Effector memory CD4-positive, alpha-beta T cell (primary cell): ENCODE data around the gene CBY2.

ENCODE experiments used
- DNase-seq, 3 donors: peaks; one replicate each; pipeline ENCODE4 v3.0.0-alpha.2; 2020
- H3K27ac ChIP-seq: 2 replicates; pipeline ENCODE4 v1.7.0; 2013; ENCODE audit warnings: mild to moderate bottlenecking, low read length, moderate library complexity; ENCODE audit not compliant: insufficient read depth, poor library complexity, severe bottlenecking
- H3K27me3 ChIP-seq: replicated peaks from 2 replicates; pipeline ENCODE4 v1.7.0; 2013; ENCODE audit warnings: mild to moderate bottlenecking, low read length; ENCODE audit not compliant: insufficient read depth, control insufficient read depth, poor library complexity, severe bottlenecking
- H3K36me3 ChIP-seq: 2 replicates; pipeline ENCODE4 v1.7.0; 2013; ENCODE audit warnings: mild to moderate bottlenecking, low read length, moderate library complexity; ENCODE audit not compliant: control insufficient read depth, insufficient read depth
- H3K4me1 ChIP-seq: 2 replicates; pipeline ENCODE4 v1.7.0; 2013; ENCODE audit warnings: low read length, mild to moderate bottlenecking; ENCODE audit not compliant: control insufficient read depth, insufficient read depth, poor library complexity, severe bottlenecking
- H3K4me3 ChIP-seq: 2 replicates; pipeline ENCODE4 v1.7.0; 2013; ENCODE audit warnings: low read length, low read depth, mild to moderate bottlenecking; ENCODE audit not compliant: insufficient read depth, poor library complexity, severe bottlenecking
- H3K9me3 ChIP-seq: 2 replicates; pipeline ENCODE4 v1.7.0; 2013; ENCODE audit warnings: mild to moderate bottlenecking, low read length, moderate library complexity; ENCODE audit not compliant: control insufficient read depth

CBY2 gene

DNA sequence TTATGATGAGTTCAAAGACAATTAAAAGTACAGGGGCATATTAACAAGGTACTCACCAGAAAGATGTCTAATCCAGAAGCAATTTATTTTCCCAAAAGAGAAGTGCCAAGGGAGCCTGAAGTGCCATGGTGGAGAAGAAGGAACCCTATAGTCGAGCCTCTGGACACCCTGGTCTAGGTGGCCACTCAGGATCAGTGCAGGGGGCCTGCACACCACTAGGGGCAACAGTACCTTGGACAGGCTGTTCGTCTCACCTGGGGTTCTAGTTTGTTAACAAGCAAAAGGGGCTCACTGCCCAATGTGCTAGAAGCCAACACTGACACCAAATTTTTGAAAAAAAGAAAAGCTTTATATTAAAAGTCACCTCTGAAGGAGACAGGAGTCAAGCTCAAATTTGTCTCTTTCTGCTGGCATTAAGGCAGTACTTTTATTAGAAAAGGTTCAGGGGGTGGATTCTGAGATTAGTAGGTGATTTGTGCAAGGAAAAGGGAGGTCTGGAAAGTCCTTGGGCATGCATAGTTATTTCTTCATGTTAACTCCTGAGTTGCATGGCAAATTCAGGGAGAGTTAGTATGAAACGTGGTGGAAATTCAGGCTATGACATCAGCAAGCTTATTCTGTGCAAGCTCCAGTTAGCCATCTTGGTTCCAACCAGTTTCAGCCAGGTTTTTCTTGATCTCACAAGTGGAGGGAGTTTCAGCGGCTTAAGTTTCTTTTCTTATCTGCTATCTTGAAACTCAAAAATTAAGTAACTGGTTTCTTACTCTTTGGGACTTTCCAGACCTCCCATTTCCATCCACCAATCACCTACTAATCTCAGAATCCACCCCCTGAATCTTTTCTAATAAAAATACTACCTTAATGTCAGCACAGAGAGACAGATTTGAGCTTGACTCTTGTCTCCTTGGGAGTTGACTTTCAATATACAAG is 884 bp upstream of the CBY2 start:
- Histone ChIP-seq H3K27me3 (no peaks in the 10 kb centered on the region), H3K4me3 (no peak overlapping the region), H3K36me3 (no peaks in the 10 kb centered on the region), H3K4me1 (no peaks in the 10 kb centered on the region), H3K9me3 (no peaks in the 10 kb centered on the region), H3K27ac (no peak overlapping the region)
- no peak for DNase-seq

DNA sequence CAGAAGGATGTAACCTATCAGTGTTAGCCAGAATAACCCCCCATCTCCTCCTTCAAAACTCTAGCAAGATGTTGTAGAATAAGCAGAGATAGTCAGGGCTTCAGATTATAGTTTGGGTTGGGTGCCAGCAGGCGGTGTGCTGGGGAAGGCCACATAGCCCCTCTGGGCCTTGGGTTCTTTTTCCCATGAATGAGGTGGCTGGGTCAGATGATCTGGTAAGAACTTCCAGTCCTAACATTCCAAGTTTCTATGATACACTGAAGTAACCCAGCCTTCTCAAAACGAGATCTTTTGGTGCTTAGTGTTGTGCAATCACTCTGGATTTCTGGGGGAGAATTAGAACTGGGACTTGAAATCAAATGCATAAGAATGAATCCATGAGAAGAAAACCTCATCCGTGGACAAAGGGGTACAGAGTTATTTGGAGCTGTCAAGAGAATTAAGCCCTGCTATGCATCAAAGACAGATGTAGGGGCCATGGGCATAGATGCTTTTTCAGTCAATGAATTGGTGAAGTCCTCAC is 810 bp downstream of the CBY2 start:
- H3K36me3 ChIP-seq: no peaks in the 10 kb centered on the region
- no peak overlapping the region for H3K4me3 ChIP-seq

DNA sequence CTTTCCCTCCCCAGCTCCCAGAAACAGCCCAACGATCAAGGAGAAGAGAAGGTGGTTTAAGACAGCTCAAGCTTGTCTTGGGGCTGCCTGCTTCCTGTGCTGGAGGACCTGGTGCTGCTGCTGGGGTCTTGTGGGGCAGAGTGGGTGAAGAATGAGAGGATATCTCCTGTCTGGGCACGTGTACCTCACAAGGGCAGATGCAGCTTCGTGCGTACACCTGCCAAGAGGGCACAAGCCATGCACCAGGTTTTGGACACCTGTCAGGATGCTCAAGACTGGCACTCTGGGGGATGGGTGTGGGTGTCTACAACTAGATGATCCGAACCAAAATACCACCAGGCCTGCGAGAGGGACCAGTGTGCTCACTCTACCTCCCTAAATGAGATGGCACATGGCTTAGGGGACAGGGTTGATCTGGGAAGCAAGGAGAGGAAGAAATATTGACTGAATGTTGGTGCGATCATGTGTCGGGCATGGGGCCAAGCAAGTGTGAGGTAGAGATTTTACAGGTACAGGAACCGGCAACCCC is 2.2 kb downstream of the CBY2 start:
- no peak overlapping the region for H3K4me3 ChIP-seq
- no peak for DNase-seq
- no peak overlapping the region for H3K27ac ChIP-seq
- no peaks in the 10 kb centered on the region for H3K27me3 ChIP-seq
- no peaks in the 10 kb centered on the region for H3K9me3 ChIP-seq
- no peaks in the 10 kb centered on the region for H3K4me1 ChIP-seq
- no peaks in the 10 kb centered on the region for H3K36me3 ChIP-seq

More for the DNA sequence above, 810 bp downstream of the CBY2 start:
- Histone ChIP-seq H3K27ac (no peak overlapping the region), H3K9me3 (no peaks in the 10 kb centered on the region), H3K27me3 (no peaks in the 10 kb centered on the region), H3K4me1 (no peaks in the 10 kb centered on the region)
- DNase-seq: no peak

DNA sequence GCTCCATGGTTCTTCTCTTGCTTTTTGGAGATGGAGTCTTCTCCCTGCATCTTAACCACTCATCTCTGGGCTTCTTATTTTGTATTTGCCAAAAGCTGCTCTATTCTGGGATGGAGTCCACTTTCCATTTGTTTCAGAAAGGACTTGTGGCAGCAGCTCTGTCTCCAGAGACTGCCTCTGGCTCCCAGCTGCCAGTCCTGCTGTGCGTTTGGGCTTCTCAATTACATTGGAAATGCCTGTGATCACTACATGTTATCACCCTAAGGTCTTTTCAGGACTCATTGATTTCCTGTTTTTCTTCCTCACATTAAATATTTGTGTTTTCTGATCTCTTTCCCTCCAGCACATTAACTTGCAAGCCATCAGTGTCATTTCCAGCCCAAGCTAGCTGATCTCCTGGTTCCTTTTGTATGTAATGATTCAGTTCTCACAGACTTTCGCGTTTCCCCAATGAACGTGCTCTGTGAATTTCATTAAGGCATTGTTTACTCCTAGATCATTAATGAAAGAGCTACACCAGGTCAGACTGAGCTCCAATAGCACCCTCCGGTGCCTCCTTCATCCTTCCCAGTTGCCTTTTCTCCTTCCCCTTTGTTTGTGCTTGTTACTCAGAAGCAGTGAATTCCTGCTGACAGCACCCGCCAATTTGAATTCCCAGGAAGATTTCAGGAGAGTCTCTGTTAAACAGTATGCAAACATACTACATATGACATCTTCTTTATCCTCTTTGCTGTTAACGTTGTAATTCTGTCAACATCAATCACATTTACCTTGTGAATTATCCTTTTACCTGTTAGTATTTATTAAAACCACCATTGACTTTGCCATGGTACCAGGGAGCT is 3.0 kb downstream of the CBY2 start:
- Histone ChIP-seq H3K27ac (no peak overlapping the region), H3K4me1 (no peaks in the 10 kb centered on the region), H3K4me3 (no peak overlapping the region), H3K36me3 (no peaks in the 10 kb centered on the region), H3K9me3 (no peaks in the 10 kb centered on the region), H3K27me3 (no peaks in the 10 kb centered on the region)
- DNase-seq: no peak

DNA sequence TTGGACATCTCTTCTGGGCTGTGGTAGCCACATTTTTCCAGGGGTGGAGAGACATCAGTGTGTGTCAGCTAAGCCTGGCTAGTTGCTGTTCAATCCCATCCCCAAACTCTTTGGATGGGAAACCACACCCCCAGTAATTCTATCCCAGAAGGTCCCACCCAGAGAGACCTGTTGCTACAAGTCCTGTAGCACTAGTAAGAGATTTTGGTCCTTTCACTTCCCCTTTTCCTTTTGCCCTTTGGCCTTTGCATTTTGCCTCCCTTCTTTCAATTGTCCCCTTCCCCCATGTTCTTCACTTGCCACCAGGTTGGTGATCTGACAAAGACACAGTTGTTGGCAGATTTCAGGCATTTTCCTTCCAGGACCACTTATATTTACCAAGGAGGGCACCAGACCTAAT is 3.8 kb downstream of the CBY2 start:
- H3K27ac ChIP-seq: no peak overlapping the region
- no peak for DNase-seq
- no peaks in the 10 kb centered on the region for H3K4me1 ChIP-seq
- no peak overlapping the region for H3K4me3 ChIP-seq
- no peaks in the 10 kb centered on the region for H3K36me3 ChIP-seq
- no peaks in the 10 kb centered on the region for H3K9me3 ChIP-seq
- H3K27me3 ChIP-seq: no peaks in the 10 kb centered on the region

DNA sequence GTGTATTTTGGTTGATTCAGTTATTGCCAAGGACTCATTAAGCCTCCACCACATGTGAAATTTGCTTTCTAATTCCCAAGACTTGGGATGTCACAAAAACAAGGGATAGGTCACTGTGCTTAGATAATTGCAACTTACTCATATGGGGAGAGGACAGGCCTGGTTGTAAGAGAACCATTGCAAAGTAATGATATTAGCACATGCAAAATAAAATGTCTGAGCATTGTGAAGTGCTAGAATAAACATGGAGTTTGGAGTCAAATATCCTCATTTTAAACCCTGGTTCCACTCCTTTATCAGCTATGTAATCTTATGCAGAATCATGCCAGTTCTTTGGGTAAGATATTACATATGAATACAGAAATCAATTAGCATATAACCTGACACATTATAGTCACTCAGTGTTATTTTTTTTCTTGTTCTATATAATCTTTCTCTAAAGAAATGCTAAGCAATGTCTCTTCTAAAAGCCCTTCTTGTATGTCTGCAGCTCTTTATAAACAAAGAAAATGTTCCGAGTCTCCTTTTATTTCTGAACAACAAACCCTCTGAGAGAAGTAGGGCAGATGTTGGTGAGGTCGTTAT is 5.5 kb downstream of the CBY2 start:
- H3K4me3 ChIP-seq: no peak overlapping the region
- H3K9me3 ChIP-seq: no peaks in the 10 kb centered on the region
- no peaks in the 10 kb centered on the region for H3K27me3 ChIP-seq
- H3K36me3 ChIP-seq: no peaks in the 10 kb centered on the region
- no peaks in the 10 kb centered on the region for H3K4me1 ChIP-seq
- no peak overlapping the region for H3K27ac ChIP-seq
- no peak for DNase-seq

DNA sequence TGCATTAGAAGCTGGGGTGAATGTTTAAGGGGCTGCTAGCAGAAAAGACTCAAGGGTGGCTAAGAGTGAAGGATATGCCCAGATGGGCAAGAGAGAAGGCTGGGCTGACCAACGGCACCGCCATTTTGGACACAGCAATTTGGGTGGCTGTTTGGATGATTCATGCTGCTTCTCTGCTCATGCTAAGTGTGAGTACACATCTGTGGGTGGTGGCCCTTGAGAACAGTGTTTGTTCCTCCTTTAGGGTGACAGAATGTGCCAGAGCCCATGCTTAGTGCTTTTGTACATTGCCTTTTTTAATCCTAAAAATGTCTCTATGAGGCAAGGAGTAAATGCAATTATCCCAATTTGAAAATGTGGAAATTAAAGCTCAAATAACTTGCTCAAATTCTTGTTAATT is 9.8 kb downstream of the CBY2 start:
- no peak overlapping the region for H3K27ac ChIP-seq
- H3K36me3 ChIP-seq: no peaks in the 10 kb centered on the region
- no peak overlapping the region for H3K4me3 ChIP-seq
- no peak for DNase-seq
- no peaks in the 10 kb centered on the region for H3K27me3 ChIP-seq
- H3K9me3 ChIP-seq: no peaks in the 10 kb centered on the region
- H3K4me1 ChIP-seq: no peaks in the 10 kb centered on the region

DNA sequence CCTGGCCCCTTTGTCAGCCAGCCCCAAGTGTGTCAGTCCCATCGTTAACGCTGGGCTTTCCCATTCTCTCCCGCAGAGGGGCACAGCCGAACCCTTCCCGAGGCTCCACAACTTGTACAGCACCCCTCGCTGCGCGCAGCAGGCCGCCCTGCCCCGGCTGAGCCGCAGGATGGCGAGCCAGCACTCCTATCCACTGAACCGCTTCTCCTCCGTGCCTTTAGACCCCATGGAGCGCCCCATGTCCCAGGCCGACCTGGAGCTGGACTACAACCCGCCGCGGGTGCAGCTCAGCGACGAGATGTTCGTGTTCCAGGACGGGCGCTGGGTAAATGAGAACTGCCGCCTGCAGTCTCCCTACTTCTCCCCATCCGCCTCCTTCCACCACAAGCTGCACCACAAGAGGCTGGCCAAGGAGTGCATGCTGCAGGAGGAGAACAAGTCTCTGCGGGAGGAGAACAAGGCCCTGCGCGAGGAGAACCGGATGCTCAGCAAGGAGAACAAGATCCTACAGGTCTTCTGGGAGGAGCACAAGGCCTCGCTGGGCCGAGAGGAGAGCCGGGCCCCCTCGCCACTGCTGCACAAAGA is 11.1 kb downstream of the CBY2 start:
- no peaks in the 10 kb centered on the region for H3K4me1 ChIP-seq
- H3K36me3 ChIP-seq: no peaks in the 10 kb centered on the region
- no peaks in the 10 kb centered on the region for H3K9me3 ChIP-seq
- no peak for DNase-seq
- H3K27ac ChIP-seq: no peak overlapping the region
- H3K4me3 ChIP-seq: no peak overlapping the region
- no peaks in the 10 kb centered on the region for H3K27me3 ChIP-seq

DNA sequence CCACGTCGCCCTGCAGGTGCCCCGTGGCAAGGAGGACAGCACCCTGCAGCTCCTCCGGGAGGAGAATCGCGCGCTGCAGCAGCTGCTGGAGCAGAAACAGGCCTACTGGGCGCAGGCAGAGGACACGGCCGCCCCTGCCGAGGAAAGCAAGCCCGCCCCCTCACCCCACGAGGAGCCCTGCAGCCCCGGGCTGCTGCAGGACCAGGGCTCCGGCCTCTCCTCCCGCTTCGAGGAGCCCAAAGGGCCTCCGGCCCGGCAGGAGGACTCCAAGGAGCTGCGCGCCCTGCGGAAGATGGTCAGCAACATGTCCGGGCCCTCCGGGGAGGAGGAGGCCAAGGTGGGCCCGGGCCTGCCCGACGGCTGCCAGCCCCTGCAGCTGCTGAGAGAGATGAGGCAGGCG is 11.6 kb downstream of the CBY2 start:
- Histone ChIP-seq H3K4me1 (no peaks in the 10 kb centered on the region), H3K36me3 (no peaks in the 10 kb centered on the region), H3K9me3 (no peaks in the 10 kb centered on the region), H3K4me3 (no peak overlapping the region), H3K27ac (no peak overlapping the region), H3K27me3 (no peaks in the 10 kb centered on the region)
- DNase-seq: no peak
